Skeletal muscle satellite cell (primary cell): ENCODE measurements around the gene TEX10.
"Not testable (repeated sequence)": the region's sequence is repeated elsewhere in the genome, so short reads cannot be mapped to it uniquely, and the experiment has no call there.

ENCODE experiments used
- H3K27me3 ChIP-seq: 2 replicates; pipeline ENCODE4 v1.7.0; 2013; ENCODE audit warnings: low read length; ENCODE audit not compliant: control insufficient read depth, insufficient read depth
- H3K36me3 ChIP-seq: 2 replicates; pipeline ENCODE4 v1.7.0; 2013; ENCODE audit warnings: mild to moderate bottlenecking, control low read depth, low read length; ENCODE audit not compliant: insufficient read depth
- H3K4me1 ChIP-seq: 2 replicates; pipeline ENCODE4 v1.7.0; 2013; ENCODE audit warnings: low read length; ENCODE audit not compliant: control insufficient read depth, insufficient read depth
- H3K4me2 ChIP-seq: 2 replicates; pipeline ENCODE4 v1.7.0; 2013; ENCODE audit warnings: mild to moderate bottlenecking, low read length
- H3K4me3 ChIP-seq: 2 replicates; pipeline ENCODE4 v1.7.0; 2013; ENCODE audit warnings: low read length
- H3K9ac ChIP-seq: 2 replicates; pipeline ENCODE4 v1.7.0; 2013; ENCODE audit warnings: mild to moderate bottlenecking, low read depth, low read length, moderate library complexity
- H3K9me3 ChIP-seq: replicated peaks from 2 replicates; pipeline ENCODE4 v1.7.0; 2013; ENCODE audit warnings: mild to moderate bottlenecking, control low read depth, low read length

TEX10 gene

DNA sequence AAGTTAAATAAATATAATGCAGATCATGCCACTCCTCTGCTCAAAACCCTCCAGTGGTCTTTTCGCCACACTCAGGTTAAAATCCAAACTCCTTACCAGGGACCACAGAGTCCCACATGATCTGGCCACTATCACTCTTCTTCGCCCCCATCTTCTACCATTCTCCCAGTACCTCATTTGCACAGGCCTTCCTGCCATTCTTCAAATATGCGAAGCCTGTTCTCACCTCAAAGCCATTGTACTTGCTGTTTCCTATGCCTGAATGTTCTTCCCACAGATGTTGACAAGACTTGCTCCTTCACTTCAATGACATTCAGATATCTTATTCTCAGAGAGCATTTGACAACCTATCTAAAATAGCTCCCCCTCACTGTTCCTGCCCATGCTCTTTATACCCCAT lies 10.9 kb downstream of the TEX10 start:
- Histone ChIP-seq H3K4me3 (no peak overlapping the region), H3K9me3 (no peaks in the 10 kb centered on the region), H3K27me3 (no peaks in the 10 kb centered on the region), H3K9ac (no peak overlapping the region), H3K36me3 (peaks cover 28% of the 10 kb centered on the region), H3K4me1 (peaks cover 5% of the 10 kb centered on the region), H3K4me2 (no peak overlapping the region)

DNA sequence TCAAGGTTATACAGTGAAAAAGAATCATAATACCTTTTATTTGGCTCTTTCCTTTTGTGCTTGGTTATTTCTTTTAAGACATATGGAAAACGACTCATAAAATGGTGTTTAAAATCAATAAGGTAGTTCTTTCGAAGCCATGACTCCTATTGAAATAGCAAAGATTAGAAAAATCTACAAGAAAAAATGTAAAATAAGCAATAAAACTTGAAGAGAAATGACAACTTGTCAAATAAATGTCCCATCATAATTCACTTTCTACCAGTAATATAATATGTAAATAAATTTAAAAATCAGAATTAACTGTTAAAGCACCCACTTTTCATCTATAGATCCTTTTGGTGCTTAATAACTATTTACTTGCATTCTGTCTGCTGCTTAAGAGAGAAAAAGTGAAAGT lies 12.5 kb downstream of the TEX10 start:
- Histone ChIP-seq H3K36me3 (peaks cover 22% of the 10 kb centered on the region), H3K4me3 (no peak overlapping the region), H3K4me2 (no peak overlapping the region), H3K9me3 (no peaks in the 10 kb centered on the region), H3K9ac (no peak overlapping the region), H3K27me3 (no peaks in the 10 kb centered on the region), H3K4me1 (no peaks in the 10 kb centered on the region)

DNA sequence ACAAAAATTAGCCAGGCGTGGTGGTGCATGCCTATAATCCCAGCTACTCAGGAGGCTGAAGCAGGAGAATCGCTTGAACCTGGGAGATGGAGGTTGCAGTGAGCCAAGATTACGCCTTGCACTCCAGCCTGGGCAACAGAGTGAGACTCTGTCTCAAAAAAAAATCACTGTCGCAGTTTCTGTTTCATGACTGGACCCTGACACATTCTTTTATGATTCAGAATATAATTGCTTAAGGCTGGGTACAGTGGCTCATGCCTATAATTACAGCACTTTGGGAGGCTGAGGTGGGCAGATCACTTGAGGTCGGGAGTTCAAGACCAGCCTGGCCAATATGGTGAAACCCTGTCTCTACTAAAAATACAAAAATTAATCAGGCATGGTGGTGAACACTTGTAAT lies 14.0 kb downstream of the TEX10 start:
- H3K9ac ChIP-seq, H3K4me1 ChIP-seq, H3K4me2 ChIP-seq, H3K4me3 ChIP-seq, H3K27me3 ChIP-seq, H3K9me3 ChIP-seq: not testable (repeated sequence)
- peaks cover 12% of the 10 kb centered on the region for H3K36me3 ChIP-seq

DNA sequence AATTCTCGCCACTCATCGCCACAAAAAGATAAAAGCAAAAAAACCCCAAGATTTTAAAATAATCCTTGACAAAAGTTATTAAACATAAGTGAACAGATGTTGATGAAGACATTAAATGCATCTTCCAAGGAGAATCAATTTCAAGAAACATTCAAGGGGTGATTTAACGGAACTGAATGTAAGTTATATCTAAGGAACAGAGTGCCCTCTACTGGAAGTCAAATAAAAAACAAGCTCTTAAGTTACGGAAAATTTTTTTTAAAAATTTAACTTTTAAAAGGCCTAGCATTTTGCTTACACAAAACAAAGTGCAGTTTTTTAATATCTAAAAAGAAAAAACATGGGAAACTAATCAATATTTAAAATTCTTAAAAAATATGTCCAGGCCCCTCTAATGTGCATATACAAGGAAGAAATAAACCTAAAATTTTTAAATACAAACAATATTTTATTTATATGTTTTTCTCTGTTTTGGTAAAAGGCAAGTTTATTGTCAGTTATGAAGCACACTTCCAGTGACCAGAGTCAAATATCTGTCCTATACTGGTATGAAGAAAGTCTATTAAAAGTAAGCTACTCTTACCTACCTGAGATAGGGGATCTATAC lies 28.0 kb downstream of the TEX10 start:
- Histone ChIP-seq H3K4me2 (no peak overlapping the region), H3K27me3 (no peaks in the 10 kb centered on the region), H3K4me1 (no peaks in the 10 kb centered on the region), H3K4me3 (no peak overlapping the region), H3K9me3 (no peaks in the 10 kb centered on the region), H3K9ac (no peak overlapping the region), H3K36me3 (peaks cover 22% of the 10 kb centered on the region)

DNA sequence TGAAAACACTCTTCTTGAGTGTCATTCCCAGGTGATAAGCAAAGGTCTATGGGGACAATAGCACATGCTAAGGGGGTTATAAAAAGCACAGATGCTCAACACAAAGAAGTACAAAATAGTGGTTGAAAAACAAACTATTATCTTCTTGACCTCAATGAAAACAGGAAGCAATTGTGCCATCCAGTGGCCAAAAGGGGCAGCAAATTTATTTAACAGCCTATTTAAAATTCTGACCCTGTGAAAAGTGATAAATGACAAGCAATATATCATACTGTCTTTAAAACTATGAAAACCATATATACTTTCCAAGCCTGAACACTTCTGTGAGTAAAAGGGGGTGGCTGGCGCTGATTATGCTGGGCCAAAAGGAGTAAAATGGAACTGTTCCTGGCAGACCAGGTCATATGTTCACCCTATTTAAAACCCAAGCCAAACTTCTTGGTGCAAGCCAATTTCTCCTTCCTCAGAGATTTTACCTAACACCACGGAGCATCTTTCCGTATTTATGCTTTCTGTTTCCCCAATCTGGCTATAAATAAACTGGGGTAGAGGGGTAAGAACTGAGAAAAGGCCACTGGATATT lies 29.7 kb downstream of the TEX10 start:
- H3K9ac ChIP-seq = no peak overlapping the region
- H3K9me3 ChIP-seq = no peaks in the 10 kb centered on the region

DNA sequence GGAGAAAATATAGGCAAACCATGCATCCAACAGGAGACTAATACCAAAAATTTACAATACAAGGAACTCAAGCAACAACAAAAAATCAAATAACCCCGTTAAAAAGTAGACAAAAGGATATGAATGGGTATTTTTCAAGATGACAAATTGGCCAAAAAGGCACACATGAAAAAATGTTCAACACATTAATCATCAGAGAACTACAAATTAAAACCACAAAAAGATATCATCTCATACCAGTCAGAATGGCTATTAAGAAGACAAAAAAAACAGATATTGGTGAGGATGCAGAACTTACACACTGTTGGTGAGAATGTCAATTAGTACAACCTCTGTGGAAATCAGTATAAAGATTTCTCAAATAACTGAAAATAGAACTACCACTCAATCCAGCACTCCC lies 35.0 kb downstream of the TEX10 start:
- Histone ChIP-seq H3K4me2 (peak overlapping the region; percentile 58), H3K27me3 (no peaks in the 10 kb centered on the region), H3K36me3 (peaks cover 21% of the 10 kb centered on the region)

More for the DNA sequence above, 29.7 kb downstream of the TEX10 start:
- H3K27me3 ChIP-seq = no peaks in the 10 kb centered on the region
- peaks cover 1% of the 10 kb centered on the region for H3K4me1 ChIP-seq
- no peak overlapping the region for H3K4me2 ChIP-seq
- H3K36me3 ChIP-seq = peaks cover 20% of the 10 kb centered on the region
- H3K4me3 ChIP-seq = no peak overlapping the region

DNA sequence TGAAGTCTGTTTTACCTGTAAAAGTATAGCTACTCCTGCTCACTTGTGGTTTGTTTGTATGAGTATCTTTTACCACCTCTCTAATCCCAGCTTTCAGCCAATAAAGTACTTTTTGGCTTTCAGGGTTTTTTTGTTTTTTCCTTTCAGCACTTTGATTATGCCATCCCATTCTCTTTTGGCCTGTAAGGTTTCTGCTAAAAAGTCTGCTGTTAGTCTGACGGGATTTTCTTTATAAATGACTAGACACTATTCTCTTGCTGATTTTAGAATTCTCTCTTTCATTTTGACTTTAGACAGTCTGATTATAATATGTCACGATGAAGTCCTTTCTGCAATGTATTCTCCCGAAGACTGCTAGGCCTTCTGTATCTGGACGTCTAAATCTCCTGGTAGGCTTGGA lies 37.2 kb downstream of the TEX10 start:
- Histone ChIP-seq H3K9me3 (no peaks in the 10 kb centered on the region), H3K36me3 (peaks cover 34% of the 10 kb centered on the region), H3K4me2 (no peak overlapping the region), H3K9ac (no peak overlapping the region), H3K4me1 (peaks cover 21% of the 10 kb centered on the region), H3K27me3 (no peaks in the 10 kb centered on the region), H3K4me3 (no peak overlapping the region)

More for the DNA sequence above, 35.0 kb downstream of the TEX10 start:
- peaks cover 21% of the 10 kb centered on the region for H3K4me1 ChIP-seq
- H3K9me3 ChIP-seq = no peaks in the 10 kb centered on the region
- H3K9ac ChIP-seq = no peak overlapping the region
- H3K4me3 ChIP-seq = no peak overlapping the region

DNA sequence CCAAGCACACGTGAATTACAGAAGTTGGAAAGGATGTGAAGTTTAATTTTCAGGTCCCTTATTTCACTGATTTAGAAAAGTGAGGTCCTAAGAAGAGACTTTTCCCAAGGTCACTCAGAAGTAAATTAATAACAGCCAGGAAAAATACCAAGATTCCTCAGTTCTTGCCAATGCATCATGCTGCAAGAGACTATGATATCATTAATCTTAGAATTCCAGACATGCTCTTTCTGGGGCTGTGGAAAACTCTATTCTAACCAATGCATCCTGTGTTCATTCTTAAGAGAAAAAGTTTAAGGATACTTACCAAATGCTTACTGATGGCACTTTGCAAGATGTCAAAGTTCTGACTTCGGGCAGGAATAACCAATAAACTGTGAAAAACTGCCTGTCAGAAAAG lies 42.8 kb downstream of the TEX10 start:
- peaks cover 17% of the 10 kb centered on the region for H3K4me1 ChIP-seq
- H3K27me3 ChIP-seq = no peaks in the 10 kb centered on the region
- no peaks in the 10 kb centered on the region for H3K9me3 ChIP-seq
- H3K36me3 ChIP-seq = peaks cover 39% of the 10 kb centered on the region
- H3K9ac ChIP-seq = no peak overlapping the region
- no peak overlapping the region for H3K4me3 ChIP-seq
- no peak overlapping the region for H3K4me2 ChIP-seq

DNA sequence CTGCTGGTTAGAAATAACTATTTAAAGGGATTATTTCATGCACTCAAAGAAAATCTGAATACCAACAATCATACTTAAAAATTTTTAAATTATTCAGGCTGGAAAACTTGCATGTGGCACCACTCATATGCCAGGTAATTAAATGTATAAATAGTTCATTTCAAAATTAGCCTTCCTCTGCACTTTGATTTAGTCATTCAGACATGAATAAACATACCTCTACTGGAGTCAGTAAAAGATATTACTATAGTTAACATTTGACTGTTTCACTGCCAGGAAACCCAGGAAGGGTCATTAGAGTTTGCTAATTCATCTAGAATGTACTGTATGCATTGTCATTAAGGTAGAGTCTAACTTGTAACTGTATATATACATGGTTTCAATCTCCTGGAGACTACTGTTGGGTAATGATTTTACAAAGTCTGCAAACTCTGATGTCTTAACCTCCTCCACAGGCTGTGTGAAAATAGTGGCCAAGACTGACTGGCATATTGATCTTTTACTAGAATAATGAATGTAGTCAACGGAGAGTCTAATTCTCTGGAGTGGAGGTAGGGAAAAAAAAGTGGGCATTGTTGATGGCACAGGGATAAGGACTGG lies 43.7 kb downstream of the TEX10 start:
- no peaks in the 10 kb centered on the region for H3K9me3 ChIP-seq
- H3K36me3 ChIP-seq = peaks cover 35% of the 10 kb centered on the region
- H3K4me1 ChIP-seq = peaks cover 17% of the 10 kb centered on the region
- no peak overlapping the region for H3K4me2 ChIP-seq
- no peak overlapping the region for H3K9ac ChIP-seq
- H3K4me3 ChIP-seq = no peak overlapping the region
- no peaks in the 10 kb centered on the region for H3K27me3 ChIP-seq

DNA sequence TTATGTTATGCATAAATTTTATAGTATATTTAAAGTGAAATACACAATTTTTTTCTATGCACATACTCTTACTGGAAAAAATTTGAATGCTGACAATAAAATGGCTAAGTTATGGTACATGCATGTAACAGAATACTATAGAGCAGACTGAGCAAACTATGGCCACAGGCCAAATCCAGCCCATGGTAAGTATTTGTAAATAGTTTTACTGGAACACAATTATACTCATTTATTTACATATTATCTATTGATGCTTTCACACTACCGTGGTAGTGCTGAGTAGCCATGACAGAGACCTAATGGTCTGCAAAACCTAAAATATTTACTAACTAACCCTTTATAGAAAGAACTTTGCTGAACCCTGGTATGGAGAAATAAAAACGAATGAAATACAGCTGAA lies 45.7 kb downstream of the TEX10 start:
- no peak overlapping the region for H3K4me2 ChIP-seq
- no peak overlapping the region for H3K9ac ChIP-seq
- H3K4me1 ChIP-seq = peaks cover 17% of the 10 kb centered on the region
- no peaks in the 10 kb centered on the region for H3K27me3 ChIP-seq
- H3K4me3 ChIP-seq = no peak overlapping the region
- no peaks in the 10 kb centered on the region for H3K9me3 ChIP-seq
- H3K36me3 ChIP-seq = peaks cover 52% of the 10 kb centered on the region

DNA sequence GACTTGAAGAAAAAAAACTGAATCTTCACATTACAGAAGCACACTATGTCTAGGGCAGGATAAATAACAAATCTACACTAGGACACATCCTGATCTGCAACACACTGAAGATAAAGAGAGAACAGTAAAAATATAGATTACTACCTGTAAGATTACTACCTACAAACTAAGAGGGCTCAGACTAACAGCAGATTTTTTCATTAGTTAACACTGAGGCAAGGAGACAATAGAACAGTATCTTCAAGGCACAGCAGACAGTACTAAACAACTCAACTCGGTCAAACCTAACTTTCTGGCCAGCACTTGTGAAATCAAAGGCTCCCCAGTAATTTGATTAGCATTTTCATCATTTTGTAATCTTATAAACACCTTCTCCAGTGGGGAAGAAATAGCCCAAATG lies 46.5 kb downstream of the TEX10 start:
- Histone ChIP-seq H3K27me3 (no peaks in the 10 kb centered on the region), H3K36me3 (peaks cover 54% of the 10 kb centered on the region), H3K9ac (no peak overlapping the region), H3K4me1 (peaks cover 17% of the 10 kb centered on the region), H3K4me3 (no peak overlapping the region), H3K9me3 (no peaks in the 10 kb centered on the region), H3K4me2 (no peak overlapping the region)

DNA sequence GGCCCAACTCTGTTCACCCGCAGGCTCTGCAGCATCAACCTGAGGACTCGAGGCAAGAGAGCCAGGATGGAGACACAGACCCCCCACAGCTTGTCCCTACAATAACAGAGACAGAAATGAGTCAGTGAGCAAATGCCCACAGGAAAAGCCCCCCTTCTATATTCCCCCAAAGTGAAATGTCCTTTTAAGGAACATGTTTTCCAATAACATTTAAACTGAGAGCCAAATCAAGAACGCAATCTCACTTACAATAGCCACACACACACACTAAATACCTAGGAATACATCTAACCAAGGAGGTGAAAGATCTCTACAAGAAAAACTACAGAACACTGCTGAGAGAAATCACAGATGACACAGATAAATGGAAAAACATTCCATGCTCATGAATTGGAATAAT lies 49.0 kb downstream of the TEX10 start:
- Histone ChIP-seq H3K4me3 (no peak overlapping the region), H3K9me3 (no peaks in the 10 kb centered on the region), H3K4me2 (no peak overlapping the region), H3K9ac (no peak overlapping the region), H3K27me3 (no peaks in the 10 kb centered on the region), H3K4me1 (peaks cover 4% of the 10 kb centered on the region), H3K36me3 (peaks cover 57% of the 10 kb centered on the region)
